ENCODE data around the gene RND2. TPM values are rescaled to one million over a fixed set of nuclear protein-coding genes. Genes with fewer than 3 reads are reported as not detected.

Gene RND2
- total RNA-seq, 1 experiment from 2014 or later, result 0.59 TPM

DNA sequence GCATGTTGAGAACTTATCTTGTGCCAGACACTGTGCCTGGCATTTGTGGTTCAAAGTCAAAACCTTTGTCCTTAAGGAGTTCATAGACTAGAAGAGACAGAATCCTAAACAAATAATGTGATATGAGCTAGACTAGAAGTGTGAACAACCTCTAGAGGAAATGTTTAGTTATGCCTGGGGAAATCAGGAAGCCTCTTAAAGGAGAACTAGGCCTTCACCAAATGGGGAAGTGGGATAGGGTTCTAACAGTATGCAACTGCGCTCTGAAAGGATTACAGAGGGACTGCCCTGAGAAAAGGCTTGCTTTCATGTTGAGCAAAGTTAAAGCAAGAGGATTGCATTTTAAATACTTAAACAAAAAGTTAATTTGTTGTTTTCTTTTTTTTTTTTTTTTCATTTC, 39.8 kb upstream of the RND2 start:
- Histone ChIP-seq H3K27me3 (ENCODE audit: control insufficient read depth, insufficient read depth, low read length) (no peaks in the 10 kb centered on the region), H3K27ac (ENCODE audit: low read length) (no peak overlapping the region), H3K9me3 (ENCODE audit: control insufficient read depth, insufficient read depth, low read depth, low read length) (no peaks in the 10 kb centered on the region), H3K36me3 (ENCODE audit: control insufficient read depth, insufficient read depth, low read length) (peaks cover 5% of the 10 kb centered on the region), H3K4me1 (ENCODE audit: control insufficient read depth, insufficient read depth, low read length) (peaks cover 20% of the 10 kb centered on the region), H3K4me3 (ENCODE audit: low read depth in 2 of 2, low read length in 2 of 2) (no peak overlapping the region)
- DNase-seq (ENCODE audit: low read depth, low spot score) (no peak), ATAC-seq (no peak)
- CTCF ChIA-PET, result interaction anchor here (0.7 kb wide), 1 partner anchor 56 kb away, joined by 4 read pairs; no protein-coding TSS in a partner anchor
- no TSS peak for BruUV-seq (replicated peaks)
- POLR2A ChIA-PET, result interaction anchor here (1.2 kb wide), 1 partner anchor 13 kb away, joined by 9 read pairs; the partner anchor contains the start of gene RPL27
- in situ Hi-C loops (cut with HindIII; ENCODE audit: low pct_unique_long_range_greater_than_20kb, low sequenced_read_pairs), result no loop called here
- intact Hi-C loops (cut with micrococcal nuclease; ENCODE audit: unreplicated experiment), result no loop called here
- TF ChIP-seq, protein P1, sequence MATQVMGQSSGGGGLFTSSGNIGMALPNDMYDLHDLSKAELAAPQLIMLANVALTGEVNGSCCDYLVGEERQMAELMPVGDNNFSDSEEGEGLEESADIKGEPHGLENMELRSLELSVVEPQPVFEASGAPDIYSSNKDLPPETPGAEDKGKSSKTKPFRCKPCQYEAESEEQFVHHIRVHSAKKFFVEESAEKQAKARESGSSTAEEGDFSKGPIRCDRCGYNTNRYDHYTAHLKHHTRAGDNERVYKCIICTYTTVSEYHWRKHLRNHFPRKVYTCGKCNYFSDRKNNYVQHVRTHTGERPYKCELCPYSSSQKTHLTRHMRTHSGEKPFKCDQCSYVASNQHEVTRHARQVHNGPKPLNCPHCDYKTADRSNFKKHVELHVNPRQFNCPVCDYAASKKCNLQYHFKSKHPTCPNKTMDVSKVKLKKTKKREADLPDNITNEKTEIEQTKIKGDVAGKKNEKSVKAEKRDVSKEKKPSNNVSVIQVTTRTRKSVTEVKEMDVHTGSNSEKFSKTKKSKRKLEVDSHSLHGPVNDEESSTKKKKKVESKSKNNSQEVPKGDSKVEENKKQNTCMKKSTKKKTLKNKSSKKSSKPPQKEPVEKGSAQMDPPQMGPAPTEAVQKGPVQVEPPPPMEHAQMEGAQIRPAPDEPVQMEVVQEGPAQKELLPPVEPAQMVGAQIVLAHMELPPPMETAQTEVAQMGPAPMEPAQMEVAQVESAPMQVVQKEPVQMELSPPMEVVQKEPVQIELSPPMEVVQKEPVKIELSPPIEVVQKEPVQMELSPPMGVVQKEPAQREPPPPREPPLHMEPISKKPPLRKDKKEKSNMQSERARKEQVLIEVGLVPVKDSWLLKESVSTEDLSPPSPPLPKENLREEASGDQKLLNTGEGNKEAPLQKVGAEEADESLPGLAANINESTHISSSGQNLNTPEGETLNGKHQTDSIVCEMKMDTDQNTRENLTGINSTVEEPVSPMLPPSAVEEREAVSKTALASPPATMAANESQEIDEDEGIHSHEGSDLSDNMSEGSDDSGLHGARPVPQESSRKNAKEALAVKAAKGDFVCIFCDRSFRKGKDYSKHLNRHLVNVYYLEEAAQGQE (IDR thresholded peaks at IDR 0.05; ENCODE audit: insufficient read depth in 1 of 2, low read depth in 2 of 2, low read length in 1 of 2), result no peak
- TF ChIP-seq POLR2AphosphoS5 (IDR thresholded peaks at IDR 0.05; ENCODE audit: low read depth, low read length) (no peak), TCF7L2 (IDR thresholded peaks at IDR 0.05; ENCODE audit: low read depth, low read length) (no peak), SIN3A (IDR thresholded peaks at IDR 0.05; ENCODE audit: borderline replicate concordance, insufficient read depth, low read depth, low read length) (no peak)
- TF ChIP-seq, protein P2, sequence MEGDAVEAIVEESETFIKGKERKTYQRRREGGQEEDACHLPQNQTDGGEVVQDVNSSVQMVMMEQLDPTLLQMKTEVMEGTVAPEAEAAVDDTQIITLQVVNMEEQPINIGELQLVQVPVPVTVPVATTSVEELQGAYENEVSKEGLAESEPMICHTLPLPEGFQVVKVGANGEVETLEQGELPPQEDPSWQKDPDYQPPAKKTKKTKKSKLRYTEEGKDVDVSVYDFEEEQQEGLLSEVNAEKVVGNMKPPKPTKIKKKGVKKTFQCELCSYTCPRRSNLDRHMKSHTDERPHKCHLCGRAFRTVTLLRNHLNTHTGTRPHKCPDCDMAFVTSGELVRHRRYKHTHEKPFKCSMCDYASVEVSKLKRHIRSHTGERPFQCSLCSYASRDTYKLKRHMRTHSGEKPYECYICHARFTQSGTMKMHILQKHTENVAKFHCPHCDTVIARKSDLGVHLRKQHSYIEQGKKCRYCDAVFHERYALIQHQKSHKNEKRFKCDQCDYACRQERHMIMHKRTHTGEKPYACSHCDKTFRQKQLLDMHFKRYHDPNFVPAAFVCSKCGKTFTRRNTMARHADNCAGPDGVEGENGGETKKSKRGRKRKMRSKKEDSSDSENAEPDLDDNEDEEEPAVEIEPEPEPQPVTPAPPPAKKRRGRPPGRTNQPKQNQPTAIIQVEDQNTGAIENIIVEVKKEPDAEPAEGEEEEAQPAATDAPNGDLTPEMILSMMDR (IDR thresholded peaks at IDR 0.05), result no peak

DNA sequence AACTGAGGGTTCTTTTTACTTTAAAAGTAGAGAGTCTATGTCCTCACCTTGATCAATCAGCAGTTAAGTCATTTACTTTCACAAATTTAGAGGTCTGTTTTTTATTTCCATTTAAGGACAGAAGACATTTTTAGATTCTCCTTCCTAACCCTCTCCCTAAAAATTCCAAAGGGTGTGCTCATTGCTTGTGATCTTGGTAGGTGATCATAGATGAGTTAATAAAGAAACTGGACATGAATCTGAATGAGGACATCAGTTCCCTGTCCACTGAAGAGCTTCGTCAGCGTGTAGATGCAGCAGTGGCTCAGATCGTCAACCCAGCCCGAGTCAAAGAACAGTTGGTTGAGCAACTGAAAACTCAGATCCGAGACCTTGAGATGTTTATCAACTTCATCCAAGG, 35.9 kb upstream of the RND2 start:
- H3K4me3 ChIP-seq (ENCODE audit: low read depth in 2 of 2, low read length in 2 of 2), result no peak overlapping the region
- CTCF ChIA-PET, result no interaction called here
- DNase-seq (ENCODE audit: low read depth, low spot score), result no peak
- in situ Hi-C loops (cut with HindIII; ENCODE audit: low pct_unique_long_range_greater_than_20kb, low sequenced_read_pairs) (no loop called here), intact Hi-C loops (cut with micrococcal nuclease; ENCODE audit: unreplicated experiment) (no loop called here)
- BruUV-seq (replicated peaks), result no TSS peak
- peaks cover 5% of the 10 kb centered on the region for H3K36me3 ChIP-seq (ENCODE audit: control insufficient read depth, insufficient read depth, low read length)
- H3K9me3 ChIP-seq (ENCODE audit: control insufficient read depth, insufficient read depth, low read depth, low read length), result no peaks in the 10 kb centered on the region
- TF ChIP-seq TCF7L2 (IDR thresholded peaks at IDR 0.05; ENCODE audit: low read depth, low read length) (no peak), POLR2AphosphoS5 (IDR thresholded peaks at IDR 0.05; ENCODE audit: low read depth, low read length) (no peak), SIN3A (IDR thresholded peaks at IDR 0.05; ENCODE audit: borderline replicate concordance, insufficient read depth, low read depth, low read length) (no peak)
- TF ChIP-seq, protein P1 (IDR thresholded peaks at IDR 0.05; ENCODE audit: insufficient read depth in 1 of 2, low read depth in 2 of 2, low read length in 1 of 2), result no peak
- TF ChIP-seq, protein P2 (IDR thresholded peaks at IDR 0.05), result no peak
- POLR2A ChIA-PET, result no interaction called here
- H3K4me1 ChIP-seq (ENCODE audit: control insufficient read depth, insufficient read depth, low read length), result peaks cover 11% of the 10 kb centered on the region; the same call in 1 of the 2 replicates
- H3K27ac ChIP-seq (ENCODE audit: low read length), result no peak overlapping the region
- ATAC-seq, result no peak
- H3K27me3 ChIP-seq (ENCODE audit: control insufficient read depth, insufficient read depth, low read length), result no peaks in the 10 kb centered on the region
